Spleen (tissue), 7 donors: ENCODE results near the gene KCNA1.

Source experiments
- POLR2A ChIP-seq, 3 donors: fragments of 450-650 bp; IDR thresholded peaks; one replicate each; pipeline ENCODE4 v1.5.1; 2017; ENCODE audit warnings: antibody characterized with exemption in 3 of 3, mild to moderate bottlenecking in 1 of 3
- POLR2AphosphoS5 ChIP-seq, 3 donors: sonication (generic); formaldehyde crosslinking; IDR thresholded peaks; one replicate each; pipeline ENCODE4 v1.5.1; 2017; ENCODE audit warnings: antibody characterized with exemption in 3 of 3
- TF ChIP-seq, protein P1 (sequence below), 11 experiments: fragments of 200-600 bp in 7 of 11; fragments of 450-650 bp in 4 of 11; sonication (generic) in 4 of 11; IDR thresholded peaks in 8 of 11; conservative IDR thresholded peaks in 3 of 11; 1 replicate in 7 of 11; 2 replicates in 4 of 11; pipeline versions ENCODE4 v1.4.0 to v1.8.0; 2016 to 2021; ENCODE audit warnings: antibody characterized with exemption in 11 of 11, inconsistent platforms in 4 of 11, mild to moderate bottlenecking in 1 of 11
- donor health status: DM: no; HTN: no; CAD: no; lungs with moderate emphysema.
- donor health status: DM: no; HTN: no; CAD: no.
- donor health status: DM: no; HTN: no; CAD: no.

DNA sequence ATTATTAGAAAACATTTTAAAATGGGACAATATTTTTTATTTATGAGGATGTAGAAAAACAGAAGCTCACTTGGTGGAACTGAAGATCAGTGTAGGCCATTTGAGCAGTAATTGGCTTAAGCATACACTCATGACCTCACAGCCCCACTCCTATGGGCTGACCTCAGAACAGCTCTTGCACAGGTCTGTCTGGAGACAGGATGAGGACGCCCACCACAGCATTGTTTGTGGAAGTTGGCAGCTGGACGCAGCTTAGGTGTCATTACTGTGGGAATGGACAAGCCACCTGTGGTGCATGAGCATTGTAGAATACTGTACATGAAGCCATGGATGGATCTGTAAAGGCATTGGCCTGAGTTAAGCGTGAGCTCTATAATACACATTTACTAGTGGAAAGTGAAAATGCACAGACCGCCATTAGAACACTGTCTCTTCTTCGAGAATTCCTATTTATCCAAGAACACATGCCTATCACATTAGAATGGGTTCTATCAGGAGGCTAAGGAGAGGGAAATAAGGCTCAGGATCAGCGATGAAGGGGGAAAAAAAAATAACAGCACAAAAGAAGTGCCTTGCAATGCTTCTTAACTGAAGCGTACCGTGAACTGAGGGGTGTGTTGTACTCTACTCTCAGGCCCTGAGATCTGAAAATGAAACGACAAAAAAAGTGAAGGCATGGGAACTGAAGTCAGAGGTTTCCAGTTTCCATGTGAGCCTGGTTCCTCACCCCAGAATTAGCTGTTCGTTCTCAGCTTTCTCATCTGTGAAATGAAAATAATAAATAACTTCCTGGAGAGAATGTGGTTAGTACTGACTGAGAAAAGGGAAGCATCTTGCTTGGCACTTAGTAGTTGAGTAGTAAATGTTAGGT, 33.6 kb downstream of the KCNA1 start:
- TF ChIP-seq, protein P1, sequence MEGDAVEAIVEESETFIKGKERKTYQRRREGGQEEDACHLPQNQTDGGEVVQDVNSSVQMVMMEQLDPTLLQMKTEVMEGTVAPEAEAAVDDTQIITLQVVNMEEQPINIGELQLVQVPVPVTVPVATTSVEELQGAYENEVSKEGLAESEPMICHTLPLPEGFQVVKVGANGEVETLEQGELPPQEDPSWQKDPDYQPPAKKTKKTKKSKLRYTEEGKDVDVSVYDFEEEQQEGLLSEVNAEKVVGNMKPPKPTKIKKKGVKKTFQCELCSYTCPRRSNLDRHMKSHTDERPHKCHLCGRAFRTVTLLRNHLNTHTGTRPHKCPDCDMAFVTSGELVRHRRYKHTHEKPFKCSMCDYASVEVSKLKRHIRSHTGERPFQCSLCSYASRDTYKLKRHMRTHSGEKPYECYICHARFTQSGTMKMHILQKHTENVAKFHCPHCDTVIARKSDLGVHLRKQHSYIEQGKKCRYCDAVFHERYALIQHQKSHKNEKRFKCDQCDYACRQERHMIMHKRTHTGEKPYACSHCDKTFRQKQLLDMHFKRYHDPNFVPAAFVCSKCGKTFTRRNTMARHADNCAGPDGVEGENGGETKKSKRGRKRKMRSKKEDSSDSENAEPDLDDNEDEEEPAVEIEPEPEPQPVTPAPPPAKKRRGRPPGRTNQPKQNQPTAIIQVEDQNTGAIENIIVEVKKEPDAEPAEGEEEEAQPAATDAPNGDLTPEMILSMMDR (IDR thresholded peaks at IDR 0.05 in 8 of 11, conservative IDR thresholded peaks at IDR 0.05 in 3 of 11) = no peak
- TF ChIP-seq POLR2A (IDR thresholded peaks at IDR 0.05) = no peak
- no peak for TF ChIP-seq POLR2AphosphoS5 (IDR thresholded peaks at IDR 0.05)
